ENCODE results near the gene IGSF11. TPM values are rescaled to one million over a fixed set of nuclear protein-coding genes. Genes with fewer than 3 reads are reported as not detected.
"Not testable (repeated sequence)": the region's sequence is repeated elsewhere in the genome, so short reads cannot be mapped to it uniquely, and the experiment has no call there.

IGSF11 gene
- not detected in 2 replicates for total RNA-seq (2022)
- percentile 17 among the genes with signal in this experiment for Bru-seq, nascent RNA
- percentile 32 among the genes with signal in this experiment for BruChase-seq, experiment 1, labeled RNA remaining after a 6-hour chase
- BruChase-seq, experiment 2, labeled RNA remaining after a 2-hour chase: percentile 33 among the genes with signal in this experiment
- long read RNA-seq: 0 reads

- H3K4me1 Mint-ChIP-seq (ENCODE audit: insufficient read depth, unreplicated experiment): no peaks in the 10 kb centered on the region
- POLR2A ChIA-PET: interaction anchor here (1.0 kb wide), 1 partner anchor 111 kb away, joined by 3 read pairs; no protein-coding TSS in a partner anchor
- peak within 1 kb of the TSS; percentile 64 for H3K4me3 Mint-ChIP-seq (ENCODE audit: unreplicated experiment)
- intact Hi-C loops (cut with micrococcal nuclease): loop anchor here (1.0 to 2.0 kb wide), 2 partner anchors 64 to 150 kb away; no protein-coding TSS in a partner anchor
- DNase-seq (ENCODE audit: unreplicated experiment): peak; percentile 32
- no TSS peak for BruUV-seq (replicated peaks)
- peak; percentile 45 for TF ChIP-seq CTCF (IDR thresholded peaks at IDR 0.05; ENCODE audit: unreplicated experiment)
- H3K27ac Mint-ChIP-seq (ENCODE audit: low read depth, unreplicated experiment): no peak within 1 kb of the TSS
- H3K9me3 Mint-ChIP-seq (ENCODE audit: unreplicated experiment): peaks cover 3% of the 10 kb centered on the region
- no peaks in the 10 kb centered on the region for H3K36me3 Mint-ChIP-seq (ENCODE audit: insufficient read depth, unreplicated experiment)
- peaks cover 82% of the 10 kb centered on the region for H3K27me3 Mint-ChIP-seq (ENCODE audit: insufficient read depth, unreplicated experiment)
- CTCF ChIA-PET: interaction anchor here (0.6 to 7.7 kb wide), 43 partner anchors 9 to 1523 kb away, joined by 3 to 325 read pairs (median 5); no protein-coding TSS in a partner anchor
These were observed at the start of gene IGSF11 for GRCh38 chr3:119034256-119035013. TSS of gene IGSF11 (minus strand) at chr3:119034846. CDS start at chr3:119034582, 264 bp downstream.

- CTCF ChIA-PET: interaction anchor here (1.1 to 3.7 kb wide), 3 partner anchors 15 to 197 kb away, joined by 4 to 14 read pairs (median 7); no protein-coding TSS in a partner anchor
- TF ChIP-seq CTCF (IDR thresholded peaks at IDR 0.05; ENCODE audit: unreplicated experiment): no peak
- intact Hi-C loops (cut with micrococcal nuclease): no loop called here
- Mint-ChIP-seq H3K36me3 (ENCODE audit: insufficient read depth, unreplicated experiment) (no peaks in the 10 kb centered on the region), H3K27ac (ENCODE audit: low read depth, unreplicated experiment) (no peak overlapping the region), H3K9me3 (ENCODE audit: unreplicated experiment) (no peaks in the 10 kb centered on the region), H3K4me3 (ENCODE audit: unreplicated experiment) (no peak overlapping the region), H3K4me1 (ENCODE audit: insufficient read depth, unreplicated experiment) (peaks cover 6% of the 10 kb centered on the region), H3K27me3 (ENCODE audit: insufficient read depth, unreplicated experiment) (no peaks in the 10 kb centered on the region)
- POLR2A ChIA-PET: no interaction called here
- BruUV-seq (replicated peaks): no TSS peak
- no peak for DNase-seq (ENCODE audit: unreplicated experiment)
These were observed 45.7 kb upstream of the IGSF11 start for GRCh38 chr3:119080364-119080763.

- POLR2A ChIA-PET: no interaction called here
- Mint-ChIP-seq H3K4me1 (ENCODE audit: insufficient read depth, unreplicated experiment) (no peaks in the 10 kb centered on the region), H3K27me3 (ENCODE audit: insufficient read depth, unreplicated experiment) (no peaks in the 10 kb centered on the region), H3K9me3 (ENCODE audit: unreplicated experiment) (no peaks in the 10 kb centered on the region), H3K27ac (ENCODE audit: low read depth, unreplicated experiment) (no peak overlapping the region), H3K36me3 (ENCODE audit: insufficient read depth, unreplicated experiment) (no peaks in the 10 kb centered on the region), H3K4me3 (ENCODE audit: unreplicated experiment) (no peak overlapping the region)
- DNase-seq (ENCODE audit: unreplicated experiment): no peak
- CTCF ChIA-PET: interaction anchor here (0.6 to 1.6 kb wide), 4 partner anchors 26 to 194 kb away, joined by 3 read pairs; partner anchors contain the start of gene IGSF11
- intact Hi-C loops (cut with micrococcal nuclease): no loop called here
- no TSS peak for BruUV-seq (replicated peaks)
- TF ChIP-seq CTCF (IDR thresholded peaks at IDR 0.05; ENCODE audit: unreplicated experiment): no peak
These were observed 38.8 kb upstream of the IGSF11 start for GRCh38 chr3:119073258-119074001.

GRCh38 chr3:119072451-119072850 is 37.8 kb upstream of the IGSF11 start:
- intact Hi-C loops (cut with micrococcal nuclease): not testable (repeated sequence)

More at GRCh38 chr3:119072451-119072850, 37.8 kb upstream of the IGSF11 start:
- H3K4me3 Mint-ChIP-seq (ENCODE audit: unreplicated experiment); H3K27ac Mint-ChIP-seq (ENCODE audit: low read depth, unreplicated experiment); H3K9me3 Mint-ChIP-seq (ENCODE audit: unreplicated experiment); H3K4me1 Mint-ChIP-seq (ENCODE audit: insufficient read depth, unreplicated experiment); DNase-seq (ENCODE audit: unreplicated experiment); BruUV-seq (replicated peaks); POLR2A ChIA-PET; H3K36me3 Mint-ChIP-seq (ENCODE audit: insufficient read depth, unreplicated experiment); H3K27me3 Mint-ChIP-seq (ENCODE audit: insufficient read depth, unreplicated experiment): not testable (repeated sequence)
- CTCF ChIA-PET: interaction anchor here (0.5 to 1.7 kb wide), 4 partner anchors 27 to 193 kb away, joined by 3 to 6 read pairs (median 3); partner anchors contain the start of genes B4GALT4 and IGSF11

All from MCF 10A (cell line).